NCI-H446 treated with DMSO at 0.1 percent for 48 hours (cell line): ENCODE measurements around the gene GPR68.
"Not testable (repeated sequence)": the region's sequence is repeated elsewhere in the genome, so short reads cannot be mapped to it uniquely, and the experiment has no call there.

ENCODE experiments used
- DNase-seq: peaks from one replicate; lab custom pipeline; 2025; lab: John Stamatoyannopoulos, UW

Gene GPR68

GRCh38 chr14:91190853-91191252 lies 53.7 kb downstream of the GPR68 start:
- no peak for DNase-seq

GRCh38 chr14:91187271-91187670 lies 57.2 kb downstream of the GPR68 start:
- DNase-seq, result no peak

- no peak for DNase-seq
Observed at GRCh38 chr14:91186515-91187066, 57.9 kb downstream of the GPR68 start.

GRCh38 chr14:91185721-91186120 lies 58.8 kb downstream of the GPR68 start:
- no peak for DNase-seq

GRCh38 chr14:91184559-91184958 lies 59.9 kb downstream of the GPR68 start:
- no peak for DNase-seq

GRCh38 chr14:91182753-91183152 lies 61.8 kb downstream of the GPR68 start:
- DNase-seq, result not testable (repeated sequence)
